ENCODE measurements around the gene CACNA1B. TPM values are rescaled to one million over a fixed set of nuclear protein-coding genes. Genes with fewer than 3 reads are reported as not detected.

The CACNA1B gene
- total RNA-seq, 4 donors from 2014 or later, result 0.08 TPM; not detected in 2

DNA sequence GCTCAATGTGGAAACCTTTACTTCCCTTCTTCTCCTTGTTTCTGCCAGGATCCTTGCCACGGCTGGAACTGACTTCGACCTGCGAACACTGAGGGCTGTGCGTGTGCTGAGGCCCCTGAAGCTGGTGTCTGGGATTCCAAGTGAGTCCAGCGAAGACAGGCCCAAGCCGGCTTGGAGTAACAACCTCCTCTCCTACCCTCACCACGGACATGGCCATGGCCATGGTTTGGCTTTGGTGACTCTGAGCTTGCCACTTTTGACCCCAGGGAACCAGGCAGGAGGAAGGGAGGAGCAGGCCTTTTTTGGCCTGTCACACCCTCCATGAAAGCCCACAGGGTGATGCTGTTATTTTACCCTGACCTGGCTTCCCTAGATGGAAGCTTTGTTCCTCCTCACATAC, 35.5 kb downstream of the CACNA1B start:
- Histone ChIP-seq H3K27me3 (peaks cover 5% of the 10 kb centered on the region), H3K4me1 (no peaks in the 10 kb centered on the region), H3K9me3 (no peaks in the 10 kb centered on the region), H3K4me3 (no peak overlapping the region), H3K27ac (no peak overlapping the region), H3K36me3 (no peaks in the 10 kb centered on the region)
- DNase-seq (ENCODE audit: low spot score in 2 of 2), result no peak
- TF ChIP-seq, protein P1, sequence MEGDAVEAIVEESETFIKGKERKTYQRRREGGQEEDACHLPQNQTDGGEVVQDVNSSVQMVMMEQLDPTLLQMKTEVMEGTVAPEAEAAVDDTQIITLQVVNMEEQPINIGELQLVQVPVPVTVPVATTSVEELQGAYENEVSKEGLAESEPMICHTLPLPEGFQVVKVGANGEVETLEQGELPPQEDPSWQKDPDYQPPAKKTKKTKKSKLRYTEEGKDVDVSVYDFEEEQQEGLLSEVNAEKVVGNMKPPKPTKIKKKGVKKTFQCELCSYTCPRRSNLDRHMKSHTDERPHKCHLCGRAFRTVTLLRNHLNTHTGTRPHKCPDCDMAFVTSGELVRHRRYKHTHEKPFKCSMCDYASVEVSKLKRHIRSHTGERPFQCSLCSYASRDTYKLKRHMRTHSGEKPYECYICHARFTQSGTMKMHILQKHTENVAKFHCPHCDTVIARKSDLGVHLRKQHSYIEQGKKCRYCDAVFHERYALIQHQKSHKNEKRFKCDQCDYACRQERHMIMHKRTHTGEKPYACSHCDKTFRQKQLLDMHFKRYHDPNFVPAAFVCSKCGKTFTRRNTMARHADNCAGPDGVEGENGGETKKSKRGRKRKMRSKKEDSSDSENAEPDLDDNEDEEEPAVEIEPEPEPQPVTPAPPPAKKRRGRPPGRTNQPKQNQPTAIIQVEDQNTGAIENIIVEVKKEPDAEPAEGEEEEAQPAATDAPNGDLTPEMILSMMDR (IDR thresholded peaks at IDR 0.05), result no peak
- TF ChIP-seq POLR2A (IDR thresholded peaks at IDR 0.05) (no peak), EP300 (IDR thresholded peaks at IDR 0.05) (no peak), POLR2AphosphoS5 (IDR thresholded peaks at IDR 0.05) (no peak)
- WGBS, result 93% methylated on average over 5 of the region's 7 CpGs

DNA sequence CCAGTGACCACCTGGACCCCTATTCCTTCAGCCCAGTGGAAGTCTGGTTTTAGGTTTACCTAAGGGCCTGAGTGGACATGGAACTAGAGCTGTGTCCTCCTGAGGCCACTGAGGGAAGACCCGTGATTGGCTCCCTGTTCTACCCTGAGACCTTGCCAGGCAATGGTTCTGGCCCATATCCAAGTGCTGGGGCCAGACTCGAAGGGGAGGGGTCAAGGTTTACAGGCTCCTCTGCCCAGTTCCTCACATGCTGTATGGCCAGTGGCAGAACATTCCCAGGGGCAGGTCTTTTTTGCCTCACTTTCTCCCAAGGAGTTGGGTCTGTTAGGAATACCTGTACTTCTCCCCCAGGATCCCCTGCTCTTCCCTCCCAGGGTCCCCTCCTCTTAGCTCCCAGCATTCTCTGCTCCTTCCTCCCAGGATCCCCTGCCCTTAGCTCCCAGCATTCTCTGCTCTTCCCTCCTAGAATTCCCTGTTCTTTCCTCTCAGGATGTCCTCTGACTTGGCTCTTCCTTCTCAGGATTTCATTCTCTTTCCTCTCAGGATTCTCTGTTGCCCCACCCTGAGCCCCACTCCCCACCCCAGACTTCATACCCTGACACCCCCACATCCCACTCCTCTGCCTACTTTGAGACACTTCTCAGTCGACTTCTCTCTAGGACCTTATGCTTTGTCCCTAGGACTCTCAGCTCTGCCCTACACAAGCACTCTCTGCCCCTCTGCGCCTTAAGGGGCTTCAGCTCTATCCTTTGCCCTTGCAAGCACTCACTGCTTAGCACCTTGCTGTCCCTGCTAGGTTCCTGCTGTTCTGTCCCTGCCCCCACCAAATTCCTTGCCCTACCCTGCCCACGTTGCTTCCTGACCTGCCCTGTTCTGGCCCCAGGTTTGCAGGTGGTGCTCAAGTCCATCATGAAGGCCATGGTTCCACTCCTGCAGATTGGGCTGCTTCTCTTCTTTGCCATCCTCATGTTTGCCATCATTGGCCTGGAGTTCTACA, 36.5 kb downstream of the CACNA1B start:
- Histone ChIP-seq H3K4me3 (no peak overlapping the region), H3K4me1 (no peaks in the 10 kb centered on the region), H3K27ac (no peak overlapping the region), H3K27me3 (peaks cover 5% of the 10 kb centered on the region), H3K9me3 (no peaks in the 10 kb centered on the region), H3K36me3 (no peaks in the 10 kb centered on the region)
- DNase-seq (ENCODE audit: low spot score in 2 of 2), result no peak
- 75% methylated on average over 4 of the region's 5 CpGs for WGBS
- TF ChIP-seq POLR2AphosphoS5 (IDR thresholded peaks at IDR 0.05), result no peak
- no peak for TF ChIP-seq POLR2A (IDR thresholded peaks at IDR 0.05)
- TF ChIP-seq, protein P1 (IDR thresholded peaks at IDR 0.05), result no peak
- TF ChIP-seq EP300 (IDR thresholded peaks at IDR 0.05), result no peak

DNA sequence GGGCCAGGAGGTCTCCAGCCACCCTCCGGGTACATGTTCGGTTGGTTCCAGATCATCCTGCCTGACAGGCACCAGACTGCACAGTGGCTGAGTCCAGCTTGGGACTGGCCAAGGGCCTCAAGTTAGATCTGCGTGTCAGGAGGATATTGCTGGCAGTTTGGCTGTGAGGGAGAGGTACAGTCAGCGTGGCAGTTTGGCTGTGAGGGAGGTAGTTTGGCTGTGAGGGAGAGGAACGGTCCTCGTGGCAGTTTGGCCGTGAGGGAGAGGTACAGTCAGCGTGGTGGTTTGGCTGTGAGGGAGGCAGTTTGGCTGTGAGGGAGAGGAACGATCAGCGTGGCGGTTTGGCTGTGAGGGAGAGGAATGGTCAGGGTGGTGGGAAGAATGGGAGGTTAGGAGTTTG, 39.0 kb downstream of the CACNA1B start:
- TF ChIP-seq POLR2AphosphoS5 (IDR thresholded peaks at IDR 0.05) (no peak), POLR2A (IDR thresholded peaks at IDR 0.05) (no peak), EP300 (IDR thresholded peaks at IDR 0.05) (no peak)
- TF ChIP-seq, protein P1 (IDR thresholded peaks at IDR 0.05), result no peak
- DNase-seq (ENCODE audit: low spot score in 2 of 2), result no peak
- H3K27me3 ChIP-seq, result peaks cover 5% of the 10 kb centered on the region
- H3K27ac ChIP-seq, result no peak overlapping the region
- no peak overlapping the region for H3K4me3 ChIP-seq
- no peaks in the 10 kb centered on the region for H3K4me1 ChIP-seq
- no peaks in the 10 kb centered on the region for H3K9me3 ChIP-seq
- 58% methylated on average over 9 of the region's 11 CpGs for WGBS
- H3K36me3 ChIP-seq, result no peaks in the 10 kb centered on the region

DNA sequence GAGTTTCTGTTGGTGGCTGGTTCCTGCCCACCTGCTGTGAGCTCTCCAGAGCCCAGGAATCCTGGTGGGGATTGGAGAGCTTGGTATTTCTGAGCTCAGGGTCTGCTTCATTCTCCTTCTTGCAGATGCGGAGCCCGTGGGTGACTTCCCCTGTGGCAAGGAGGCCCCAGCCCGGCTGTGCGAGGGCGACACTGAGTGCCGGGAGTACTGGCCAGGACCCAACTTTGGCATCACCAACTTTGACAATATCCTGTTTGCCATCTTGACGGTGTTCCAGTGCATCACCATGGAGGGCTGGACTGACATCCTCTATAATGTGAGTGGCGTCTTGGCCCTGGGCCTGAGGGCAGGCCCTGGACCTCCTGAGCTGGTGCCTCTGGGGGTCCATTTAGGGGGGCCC, 39.5 kb downstream of the CACNA1B start:
- no peak overlapping the region for H3K27ac ChIP-seq
- WGBS, result 100% methylated on average over 1 of the region's 8 CpGs
- H3K36me3 ChIP-seq, result no peaks in the 10 kb centered on the region
- no peaks in the 10 kb centered on the region for H3K4me1 ChIP-seq
- H3K9me3 ChIP-seq, result no peaks in the 10 kb centered on the region
- H3K4me3 ChIP-seq, result no peak overlapping the region
- no peak for DNase-seq (ENCODE audit: low spot score in 2 of 2)
- TF ChIP-seq, protein P1 (IDR thresholded peaks at IDR 0.05), result no peak
- TF ChIP-seq POLR2AphosphoS5 (IDR thresholded peaks at IDR 0.05), result no peak
- TF ChIP-seq POLR2A (IDR thresholded peaks at IDR 0.05), result no peak
- no peak for TF ChIP-seq EP300 (IDR thresholded peaks at IDR 0.05)
- H3K27me3 ChIP-seq, result peaks cover 5% of the 10 kb centered on the region

DNA sequence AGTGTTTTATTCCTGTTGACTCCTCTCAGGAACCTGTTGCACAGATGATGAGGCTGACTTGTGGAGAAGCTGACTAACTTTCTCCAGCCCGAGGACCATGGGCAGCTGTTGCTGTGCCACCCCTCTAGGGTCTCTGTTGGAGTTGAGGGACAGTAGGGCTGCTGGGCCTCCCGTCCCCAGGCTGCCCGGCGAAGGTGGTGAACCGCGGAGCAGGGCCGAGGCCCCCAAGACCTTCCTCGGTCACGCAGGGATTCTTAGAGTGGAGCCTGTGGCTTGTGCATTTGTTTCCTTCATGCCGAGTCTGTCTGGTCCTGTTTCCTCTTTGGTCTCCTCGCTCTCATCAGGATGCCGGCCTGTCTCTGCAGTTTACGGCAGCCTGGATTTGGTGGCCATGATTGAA, 40.2 kb downstream of the CACNA1B start:
- Histone ChIP-seq H3K4me3 (no peak overlapping the region), H3K27me3 (peaks cover 1% of the 10 kb centered on the region), H3K36me3 (no peaks in the 10 kb centered on the region), H3K4me1 (no peaks in the 10 kb centered on the region), H3K27ac (no peak overlapping the region), H3K9me3 (no peaks in the 10 kb centered on the region)
- DNase-seq (ENCODE audit: low spot score in 2 of 2), result no peak
- no peak for TF ChIP-seq POLR2A (IDR thresholded peaks at IDR 0.05)
- TF ChIP-seq POLR2AphosphoS5 (IDR thresholded peaks at IDR 0.05), result no peak
- TF ChIP-seq, protein P1 (IDR thresholded peaks at IDR 0.05), result no peak
- no peak for TF ChIP-seq EP300 (IDR thresholded peaks at IDR 0.05)
- WGBS, result 82% methylated on average over 13 of the region's 13 CpGs

Data from suprapubic skin (tissue), 4 donors.